Large intestine (tissue), 3 donors: ENCODE measurements around the gene AMOTL1. TPM values are rescaled to one million over a fixed set of nuclear protein-coding genes. Genes with fewer than 3 reads are reported as not detected.
"Not testable (repeated sequence)": the region's sequence is repeated elsewhere in the genome, so short reads cannot be mapped to it uniquely, and the experiment has no call there.

Source experiments
- DNase-seq, 2 donors: peaks; one replicate each; pipeline versions ENCODE4 v3.0.0 to v3.0.0-alpha.2; 2013
- H3K27ac ChIP-seq: one replicate; pipeline ENCODE4 v1.5.1; 2013; ENCODE audit warnings: low read length
- H3K27me3 ChIP-seq: 2 replicates; pipeline ENCODE4 v1.6.1; 2013; ENCODE audit warnings: low read length; ENCODE audit not compliant: control insufficient read depth, insufficient read depth
- H3K36me3 ChIP-seq: 2 replicates; pipeline ENCODE4 v1.6.1; 2013; ENCODE audit warnings: low read length; ENCODE audit not compliant: control insufficient read depth, insufficient read depth
- H3K4me1 ChIP-seq: one replicate; pipeline ENCODE4 v1.6.1; 2013; ENCODE audit warnings: low read length; ENCODE audit not compliant: control insufficient read depth, insufficient read depth
- H3K4me3 ChIP-seq: one replicate; pipeline ENCODE4 v1.5.1; 2013; ENCODE audit warnings: low read length
- H3K9me3 ChIP-seq: one replicate; pipeline ENCODE4 v1.6.1; 2013; ENCODE audit warnings: mild to moderate bottlenecking, low read depth, low read length, moderate library complexity; ENCODE audit not compliant: control insufficient read depth
- WGBS: methylation state at CpG from one replicate; pipeline ENCODE4 v1.1.5; 2013; ENCODE audit warnings: low lambda C conversion rate; ENCODE audit not compliant: insufficient coverage; 5-methylcytosine and 5-hydroxymethylcytosine counted together
- polyA plus RNA-seq: library from polyadenylated mRNA; unstranded; fragments of 120-200 nt; gene quantifications from one replicate; pipeline ENCODE4 v1.2.1, GENCODE V29; 2013

AMOTL1 gene
- polyA plus RNA-seq, 1 donor, result 15.5 TPM

GRCh38 chr11:94802501-94802900 lies 34.3 kb downstream of the AMOTL1 start:
- Histone ChIP-seq H3K36me3 (peaks cover 29% of the 10 kb centered on the region), H3K4me1 (no peaks in the 10 kb centered on the region), H3K9me3 (no peaks in the 10 kb centered on the region), H3K27me3 (no peaks in the 10 kb centered on the region), H3K27ac (no peak overlapping the region), H3K4me3 (no peak overlapping the region)
- no peak for DNase-seq
- 80% methylated on average over 1 of the region's 5 CpGs for WGBS

- peaks cover 29% of the 10 kb centered on the region for H3K36me3 ChIP-seq
- H3K27me3 ChIP-seq, result no peaks in the 10 kb centered on the region
- no peaks in the 10 kb centered on the region for H3K4me1 ChIP-seq
- DNase-seq, result no peak
- no peaks in the 10 kb centered on the region for H3K9me3 ChIP-seq
- H3K27ac ChIP-seq, result no peak overlapping the region
- H3K4me3 ChIP-seq, result no peak overlapping the region
Measured at GRCh38 chr11:94803491-94803890, 35.3 kb downstream of the AMOTL1 start.

- no CpG with 5 or more reads among the region's 4 CpGs for WGBS
- H3K9me3 ChIP-seq, result no peaks in the 10 kb centered on the region
- H3K36me3 ChIP-seq, result peaks cover 22% of the 10 kb centered on the region
- no peak overlapping the region for H3K27ac ChIP-seq
- H3K4me3 ChIP-seq, result no peak overlapping the region
- H3K27me3 ChIP-seq, result no peaks in the 10 kb centered on the region
- DNase-seq, result no peak
- no peaks in the 10 kb centered on the region for H3K4me1 ChIP-seq
Measured at GRCh38 chr11:94804874-94805273, 36.7 kb downstream of the AMOTL1 start.

- no CpG with 5 or more reads among the region's 1 CpG for WGBS
- Histone ChIP-seq H3K27me3 (no peaks in the 10 kb centered on the region), H3K4me1 (no peaks in the 10 kb centered on the region)
Measured at GRCh38 chr11:94806014-94806413, 37.9 kb downstream of the AMOTL1 start.

GRCh38 chr11:94806419-94806818 lies 38.3 kb downstream of the AMOTL1 start:
- Histone ChIP-seq H3K36me3 (peaks cover 12% of the 10 kb centered on the region), H3K9me3 (no peaks in the 10 kb centered on the region), H3K27me3 (no peaks in the 10 kb centered on the region), H3K27ac (no peak overlapping the region), H3K4me3 (no peak overlapping the region), H3K4me1 (no peaks in the 10 kb centered on the region)
- WGBS, result no CpG with 5 or more reads among the region's 4 CpGs
- no peak for DNase-seq

More at GRCh38 chr11:94806014-94806413, 37.9 kb downstream of the AMOTL1 start:
- Histone ChIP-seq H3K4me3 (no peak overlapping the region), H3K36me3 (peaks cover 15% of the 10 kb centered on the region), H3K9me3 (no peaks in the 10 kb centered on the region), H3K27ac (no peak overlapping the region)
- DNase-seq, result no peak

- no peak for DNase-seq
- no CpG with 5 or more reads among the region's 5 CpGs for WGBS
- H3K27me3 ChIP-seq, result no peaks in the 10 kb centered on the region
- no peaks in the 10 kb centered on the region for H3K9me3 ChIP-seq
- no peak overlapping the region for H3K27ac ChIP-seq
- H3K36me3 ChIP-seq, result peaks cover 11% of the 10 kb centered on the region
- H3K4me1 ChIP-seq, result no peaks in the 10 kb centered on the region
- no peak overlapping the region for H3K4me3 ChIP-seq
Measured at GRCh38 chr11:94809251-94809650, 41.1 kb downstream of the AMOTL1 start.

GRCh38 chr11:94812724-94813720 lies 44.9 kb downstream of the AMOTL1 start:
- not testable (repeated sequence) for H3K9me3 ChIP-seq, H3K4me3 ChIP-seq, H3K4me1 ChIP-seq, H3K27me3 ChIP-seq, DNase-seq, H3K36me3 ChIP-seq
- peak overlapping the region; percentile 57 for H3K27ac ChIP-seq
- 86% methylated on average over 1 of the region's 9 CpGs for WGBS

- DNase-seq, result peak in 1 of 2 donors; percentile 51
- Histone ChIP-seq H3K27ac (peak overlapping the region; percentile 57), H3K27me3 (no peaks in the 10 kb centered on the region), H3K4me3 (no peak overlapping the region), H3K4me1 (no peaks in the 10 kb centered on the region), H3K36me3 (peaks cover 8% of the 10 kb centered on the region), H3K9me3 (peaks cover 2% of the 10 kb centered on the region)
- 83% methylated on average over 1 of the region's 7 CpGs for WGBS
Measured at GRCh38 chr11:94814272-94814976, 46.3 kb downstream of the AMOTL1 start.

- no peak overlapping the region for H3K27ac ChIP-seq
- no peak overlapping the region for H3K4me3 ChIP-seq
- H3K27me3 ChIP-seq, result no peaks in the 10 kb centered on the region
- peaks cover 2% of the 10 kb centered on the region for H3K9me3 ChIP-seq
- DNase-seq, result no peak
- 100% methylated on average over 1 of the region's 4 CpGs for WGBS
- no peaks in the 10 kb centered on the region for H3K4me1 ChIP-seq
- peaks cover 8% of the 10 kb centered on the region for H3K36me3 ChIP-seq
Measured at GRCh38 chr11:94815705-94816344, 47.7 kb downstream of the AMOTL1 start.

GRCh38 chr11:94820480-94820879 lies 52.3 kb downstream of the AMOTL1 start:
- H3K9me3 ChIP-seq, result peaks cover 2% of the 10 kb centered on the region
- no peak for DNase-seq
- H3K27ac ChIP-seq, result no peak overlapping the region
- H3K36me3 ChIP-seq, result peaks cover 27% of the 10 kb centered on the region
- H3K27me3 ChIP-seq, result no peaks in the 10 kb centered on the region
- WGBS, result no CpG with 5 or more reads among the region's 7 CpGs
- H3K4me3 ChIP-seq, result no peak overlapping the region
- H3K4me1 ChIP-seq, result no peaks in the 10 kb centered on the region
